Omental fat pad (tissue), 4 donors: ENCODE data around the gene NSMF. TPM values are rescaled to one million over a fixed set of nuclear protein-coding genes. Genes with fewer than 3 reads are reported as not detected.

Source experiments
- ATAC-seq: fragments of 150-250 bp; one replicate; pipeline ENCODE4 v1.9.1; 2016; ENCODE audit warnings: mild to moderate bottlenecking, moderate library complexity; ENCODE audit not compliant: low FRiP score
- DNase-seq: peaks from one replicate; pipeline ENCODE4 v3.0.0-alpha.2; 2019; ENCODE audit warnings: low spot score
- CTCF ChIP-seq, 3 donors: fragments of 450-650 bp; IDR thresholded peaks; one replicate each; pipeline ENCODE4 v1.5.1; 2016 to 2017; ENCODE audit warnings: antibody characterized with exemption in 3 of 3, mild to moderate bottlenecking in 3 of 3, moderate library complexity in 2 of 3
- total RNA-seq, 4 donors: library from RNA; depleted of rRNA; stranded (reverse); fragments of >200 nt; gene quantifications; one replicate each; pipeline ENCODE4 v1.1.0, GENCODE V29; 2016

The NSMF gene
- total RNA-seq, 4 donors from 2014 or later: 29.6 to 59.9 (median 31.5) TPM

- DNase-seq (no peak), ATAC-seq (peak; percentile 43)
- no peak for TF ChIP-seq CTCF (IDR thresholded peaks at IDR 0.05)
Measured at GRCh38 chr9:137441289-137441934, 17.7 kb downstream of the NSMF start, which contains the start of gene ENTPD8. Gene ENTPD8, minus strand, starts transcription at chr9:137441357. Its CDS starts 3,072 bp downstream, at chr9:137438285.

- no peak for ATAC-seq
- DNase-seq: no peak
- no peak for TF ChIP-seq CTCF (IDR thresholded peaks at IDR 0.05)
Measured at GRCh38 chr9:137439158-137439714, 19.9 kb downstream of the NSMF start.

- ATAC-seq (no peak), DNase-seq (no peak)
Measured at GRCh38 chr9:137438591-137439157, 20.5 kb downstream of the NSMF start.

GRCh38 chr9:137437691-137438590, 21.2 kb downstream of the NSMF start:
- DNase-seq (no peak), ATAC-seq (no peak)
- no peak for TF ChIP-seq CTCF (IDR thresholded peaks at IDR 0.05)

More at GRCh38 chr9:137438591-137439157, 20.5 kb downstream of the NSMF start:
- no peak for TF ChIP-seq CTCF (IDR thresholded peaks at IDR 0.05)

- no peak for TF ChIP-seq CTCF (IDR thresholded peaks at IDR 0.05)
- no peak for DNase-seq
- no peak for ATAC-seq
Measured at GRCh38 chr9:137436761-137437600, 22.2 kb downstream of the NSMF start.
